ENCODE data around the gene WDR47. TPM values are rescaled to one million over a fixed set of nuclear protein-coding genes. Genes with fewer than 3 reads are reported as not detected.

WDR47 gene
- total RNA-seq, 1 experiment from 2014 or later: 3.6 TPM

DNA sequence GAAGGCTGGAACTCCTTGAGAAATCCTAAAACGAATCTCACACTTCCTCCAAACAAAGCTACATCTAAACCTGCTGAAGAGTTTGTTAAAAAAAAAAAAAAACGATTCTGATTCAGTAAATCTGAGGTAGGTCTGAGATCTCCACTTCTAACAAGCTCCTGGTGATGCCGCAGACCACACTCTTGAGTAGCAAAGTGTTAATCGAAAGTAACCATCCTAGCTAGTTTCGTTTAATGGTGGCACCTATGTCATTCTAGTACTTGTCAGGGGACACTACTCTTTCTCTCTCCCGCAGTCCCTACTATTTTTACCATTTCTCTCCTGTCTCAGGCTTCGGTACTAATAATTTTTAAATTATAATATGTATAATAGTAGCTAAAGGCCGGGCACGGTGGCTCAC lies 80.7 kb downstream of the WDR47 start:
- Mint-ChIP-seq H3K9me3 (ENCODE audit: unreplicated experiment) (no peaks in the 10 kb centered on the region), H3K36me3 (ENCODE audit: insufficient read depth, unreplicated experiment) (peaks cover 7% of the 10 kb centered on the region), H3K4me3 (ENCODE audit: unreplicated experiment) (no peak overlapping the region), H3K27me3 (ENCODE audit: insufficient read depth, unreplicated experiment) (no peaks in the 10 kb centered on the region), H3K27ac (ENCODE audit: unreplicated experiment) (no peak overlapping the region), H3K4me1 (ENCODE audit: low read depth, unreplicated experiment) (peaks cover 10% of the 10 kb centered on the region)
- ChIA-PET POLR2A (interaction anchor here (0.6 kb wide), 1 partner anchor 83 kb away, joined by 3 read pairs; no protein-coding TSS in a partner anchor), CTCF (no interaction called here)
- H3K4me1 ChIP-seq: no peaks in the 10 kb centered on the region
- TF ChIP-seq, protein P1, sequence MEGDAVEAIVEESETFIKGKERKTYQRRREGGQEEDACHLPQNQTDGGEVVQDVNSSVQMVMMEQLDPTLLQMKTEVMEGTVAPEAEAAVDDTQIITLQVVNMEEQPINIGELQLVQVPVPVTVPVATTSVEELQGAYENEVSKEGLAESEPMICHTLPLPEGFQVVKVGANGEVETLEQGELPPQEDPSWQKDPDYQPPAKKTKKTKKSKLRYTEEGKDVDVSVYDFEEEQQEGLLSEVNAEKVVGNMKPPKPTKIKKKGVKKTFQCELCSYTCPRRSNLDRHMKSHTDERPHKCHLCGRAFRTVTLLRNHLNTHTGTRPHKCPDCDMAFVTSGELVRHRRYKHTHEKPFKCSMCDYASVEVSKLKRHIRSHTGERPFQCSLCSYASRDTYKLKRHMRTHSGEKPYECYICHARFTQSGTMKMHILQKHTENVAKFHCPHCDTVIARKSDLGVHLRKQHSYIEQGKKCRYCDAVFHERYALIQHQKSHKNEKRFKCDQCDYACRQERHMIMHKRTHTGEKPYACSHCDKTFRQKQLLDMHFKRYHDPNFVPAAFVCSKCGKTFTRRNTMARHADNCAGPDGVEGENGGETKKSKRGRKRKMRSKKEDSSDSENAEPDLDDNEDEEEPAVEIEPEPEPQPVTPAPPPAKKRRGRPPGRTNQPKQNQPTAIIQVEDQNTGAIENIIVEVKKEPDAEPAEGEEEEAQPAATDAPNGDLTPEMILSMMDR (IDR thresholded peaks at IDR 0.05; ENCODE audit: insufficient read depth in 1 of 2, low read depth in 1 of 2, low read length in 1 of 2, severe bottlenecking in 1 of 2, unreplicated experiment in 1 of 2): no peak
- H3K4me3 ChIP-seq (ENCODE audit: low read depth, low read length): no peak overlapping the region
- no peaks in the 10 kb centered on the region for H3K27me3 ChIP-seq (replicated peaks; ENCODE audit: control insufficient read depth, insufficient read depth, low read length)
- no TSS peak for BruUV-seq (replicated peaks)
- H3K36me3 ChIP-seq (ENCODE audit: control insufficient read depth, insufficient read depth, low read length): no peaks in the 10 kb centered on the region
- no peak for DNase-seq
- intact Hi-C loops (cut with micrococcal nuclease; ENCODE audit: unreplicated experiment): no loop called here
- H3K9me3 ChIP-seq: no peaks in the 10 kb centered on the region

DNA sequence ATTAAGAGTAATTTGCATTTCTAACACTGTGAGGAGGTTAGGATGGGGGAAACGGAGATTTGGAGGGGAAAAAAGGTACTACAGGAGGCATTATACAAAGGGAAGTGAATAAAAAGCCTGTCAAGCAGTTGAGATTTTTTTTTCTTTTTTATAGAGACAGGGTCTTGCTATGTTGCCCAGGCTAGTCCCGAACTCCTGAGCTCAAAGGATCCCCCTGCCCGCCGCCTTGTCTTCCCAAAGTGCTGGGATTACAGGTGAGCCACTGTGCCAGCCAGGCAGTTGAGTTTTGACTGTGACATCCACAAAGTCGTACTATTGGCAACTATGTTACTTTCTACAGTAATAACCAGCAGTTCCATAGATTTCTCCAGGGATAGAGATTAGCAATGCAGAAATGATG lies 81.2 kb downstream of the WDR47 start:
- no peaks in the 10 kb centered on the region for H3K27me3 ChIP-seq (replicated peaks; ENCODE audit: control insufficient read depth, insufficient read depth, low read length)
- peaks cover 10% of the 10 kb centered on the region for H3K4me1 Mint-ChIP-seq (ENCODE audit: low read depth, unreplicated experiment)
- no peak for DNase-seq
- intact Hi-C loops (cut with micrococcal nuclease; ENCODE audit: unreplicated experiment): no loop called here
- no peaks in the 10 kb centered on the region for H3K9me3 Mint-ChIP-seq (ENCODE audit: unreplicated experiment)
- H3K4me3 Mint-ChIP-seq (ENCODE audit: unreplicated experiment): no peak overlapping the region
- no peak overlapping the region for H3K4me3 ChIP-seq (ENCODE audit: low read depth, low read length)
- H3K27ac Mint-ChIP-seq (ENCODE audit: unreplicated experiment): no peak overlapping the region
- no peaks in the 10 kb centered on the region for H3K4me1 ChIP-seq
- POLR2A ChIA-PET: interaction anchor here (0.6 kb wide), 1 partner anchor 82 kb away, joined by 3 read pairs; no protein-coding TSS in a partner anchor
- H3K36me3 ChIP-seq (ENCODE audit: control insufficient read depth, insufficient read depth, low read length): no peaks in the 10 kb centered on the region
- TF ChIP-seq, protein P1 (IDR thresholded peaks at IDR 0.05; ENCODE audit: insufficient read depth in 1 of 2, low read depth in 1 of 2, low read length in 1 of 2, severe bottlenecking in 1 of 2, unreplicated experiment in 1 of 2): no peak
- CTCF ChIA-PET: no interaction called here
- H3K27me3 Mint-ChIP-seq (ENCODE audit: insufficient read depth, unreplicated experiment): no peaks in the 10 kb centered on the region
- no TSS peak for BruUV-seq (replicated peaks)
- H3K9me3 ChIP-seq: no peaks in the 10 kb centered on the region
- H3K36me3 Mint-ChIP-seq (ENCODE audit: insufficient read depth, unreplicated experiment): peaks cover 7% of the 10 kb centered on the region

DNA sequence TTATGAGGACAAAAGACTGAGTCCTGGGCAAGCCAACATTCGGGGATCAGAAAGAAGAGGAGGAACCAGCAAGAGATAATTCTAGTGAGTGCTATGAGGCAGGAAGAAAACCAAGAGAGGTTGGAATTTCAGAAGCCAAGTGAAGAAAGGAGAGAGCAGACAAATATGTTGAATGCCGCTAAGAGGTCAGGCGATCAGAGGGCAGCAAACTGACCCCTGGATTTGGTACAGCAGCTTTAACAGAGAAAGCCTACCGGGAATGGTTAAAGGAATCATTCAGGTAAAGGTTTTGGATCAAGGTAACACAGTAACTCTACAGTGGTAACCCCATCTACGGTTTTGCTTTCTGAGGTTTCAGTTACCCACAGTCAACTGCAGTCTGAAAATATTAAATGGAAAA lies 84.0 kb downstream of the WDR47 start:
- no peak overlapping the region for H3K4me3 Mint-ChIP-seq (ENCODE audit: unreplicated experiment)
- Histone ChIP-seq H3K9me3 (no peaks in the 10 kb centered on the region), H3K4me1 (no peaks in the 10 kb centered on the region), H3K27me3 (replicated peaks; ENCODE audit: control insufficient read depth, insufficient read depth, low read length) (no peaks in the 10 kb centered on the region), H3K4me3 (ENCODE audit: low read depth, low read length) (no peak overlapping the region), H3K36me3 (ENCODE audit: control insufficient read depth, insufficient read depth, low read length) (no peaks in the 10 kb centered on the region)
- peaks cover 13% of the 10 kb centered on the region for H3K36me3 Mint-ChIP-seq (ENCODE audit: insufficient read depth, unreplicated experiment)
- CTCF ChIA-PET: no interaction called here
- no peaks in the 10 kb centered on the region for H3K27me3 Mint-ChIP-seq (ENCODE audit: insufficient read depth, unreplicated experiment)
- TF ChIP-seq, protein P1 (IDR thresholded peaks at IDR 0.05; ENCODE audit: insufficient read depth in 1 of 2, low read depth in 1 of 2, low read length in 1 of 2, severe bottlenecking in 1 of 2, unreplicated experiment in 1 of 2): no peak
- H3K27ac Mint-ChIP-seq (ENCODE audit: unreplicated experiment): no peak overlapping the region
- peaks cover 17% of the 10 kb centered on the region for H3K4me1 Mint-ChIP-seq (ENCODE audit: low read depth, unreplicated experiment)
- POLR2A ChIA-PET: no interaction called here
- no TSS peak for BruUV-seq (replicated peaks)
- DNase-seq: no peak
- intact Hi-C loops (cut with micrococcal nuclease; ENCODE audit: unreplicated experiment): no loop called here
- H3K9me3 Mint-ChIP-seq (ENCODE audit: unreplicated experiment): no peaks in the 10 kb centered on the region
